ENCODE measurements around the gene KIAA1755.

- TF ChIP-seq CTCF (IDR thresholded peaks at IDR 0.05) (no peak), POLR2A (IDR thresholded peaks at IDR 0.05) (no peak), POLR2AphosphoS5 (IDR thresholded peaks at IDR 0.05) (no peak)
Observed at GRCh38 chr20:38170219-38170825, 90.2 kb downstream of the KIAA1755 start.

Data from breast epithelium (tissue), 3 donors.